Esophagus muscularis mucosa (tissue), 4 donors: ENCODE results near the gene NFAM1. TPM values are rescaled to one million over a fixed set of nuclear protein-coding genes. Genes with fewer than 3 reads are reported as not detected.

Source experiments
- DNase-seq: peaks from one replicate; pipeline ENCODE4 v3.0.0-alpha.2; 2017; ENCODE audit errors: extremely low spot score
- H3K27ac ChIP-seq, 4 donors: fragments of 200-600 bp; sonication (generic); replicated peaks in 1 of 4; 1 replicate in 3 of 4; 2 replicates in 1 of 4; pipeline ENCODE4 v1.5.1; 2016 to 2019; ENCODE audit warnings: mild to moderate bottlenecking in 1 of 4
- H3K27me3 ChIP-seq, 4 donors: fragments of 200-600 bp; sonication (generic); one replicate each; pipeline versions ENCODE4 v1.5.1 to v1.6.0; 2016 to 2019
- H3K36me3 ChIP-seq, 4 donors: fragments of 200-600 bp; sonication (generic); one replicate each; pipeline ENCODE4 v1.5.1; 2016 to 2019
- H3K4me1 ChIP-seq, 4 donors: fragments of 200-600 bp; sonication (generic); one replicate each; pipeline ENCODE4 v1.5.1; 2016 to 2019
- H3K4me3 ChIP-seq, 4 donors: fragments of 200-600 bp; sonication (generic); 1 replicate in 2 of 4; 2 replicates in 2 of 4; pipeline ENCODE4 v1.5.1; 2016 to 2019; ENCODE audit warnings: mild to moderate bottlenecking in 4 of 4, moderate library complexity in 1 of 4
- H3K9me3 ChIP-seq, 4 donors: fragments of 200-600 bp; sonication (generic); 1 replicate in 3 of 4; 2 replicates in 1 of 4; pipeline ENCODE4 v1.5.1; 2016 to 2019
- EP300 ChIP-seq: sonication (generic); formaldehyde crosslinking; IDR thresholded peaks from one replicate; pipeline ENCODE4 v1.6.1; 2017; ENCODE audit warnings: antibody characterized with exemption
- POLR2A ChIP-seq: fragments of 450-650 bp; IDR thresholded peaks from one replicate; pipeline ENCODE4 v1.6.1; 2017; ENCODE audit warnings: antibody characterized with exemption, moderate library complexity, mild to moderate bottlenecking, low read depth
- POLR2AphosphoS5 ChIP-seq, 2 donors: sonication (generic); formaldehyde crosslinking; IDR thresholded peaks; one replicate each; pipeline ENCODE4 v1.6.1; 2017; ENCODE audit warnings: antibody characterized with exemption in 2 of 2
- WGBS: methylation state at CpG from one replicate; pipeline ENCODE4 v1.1.5; 2018; 5-methylcytosine and 5-hydroxymethylcytosine counted together
- intact Hi-C: fragments of 100-400 bp; cut with DNase I; formaldehyde crosslinking; loops from one replicate; pipeline ENCODE4 v1.15.1; 2023
- total RNA-seq, 4 donors: library from RNA; depleted of rRNA; stranded (reverse); fragments of >200 nt; gene quantifications; one replicate each; pipeline versions ENCODE4 v1.1.0 to v1.2.1, GENCODE V29; 2016
- TF ChIP-seq, protein P1 (sequence below), 3 experiments: fragments of 200-600 bp in 2 of 3; fragments of 450-650 bp in 1 of 3; sonication (generic) in 2 of 3; IDR thresholded peaks; one replicate each; pipeline ENCODE4 v1.5.1; 2017 to 2019; ENCODE audit warnings: antibody characterized with exemption in 3 of 3, mild to moderate bottlenecking in 2 of 3, moderate library complexity in 1 of 3

Gene NFAM1
- total RNA-seq, 4 donors from 2014 or later, result 2.1 to 5.1 (median 2.9) TPM

DNA sequence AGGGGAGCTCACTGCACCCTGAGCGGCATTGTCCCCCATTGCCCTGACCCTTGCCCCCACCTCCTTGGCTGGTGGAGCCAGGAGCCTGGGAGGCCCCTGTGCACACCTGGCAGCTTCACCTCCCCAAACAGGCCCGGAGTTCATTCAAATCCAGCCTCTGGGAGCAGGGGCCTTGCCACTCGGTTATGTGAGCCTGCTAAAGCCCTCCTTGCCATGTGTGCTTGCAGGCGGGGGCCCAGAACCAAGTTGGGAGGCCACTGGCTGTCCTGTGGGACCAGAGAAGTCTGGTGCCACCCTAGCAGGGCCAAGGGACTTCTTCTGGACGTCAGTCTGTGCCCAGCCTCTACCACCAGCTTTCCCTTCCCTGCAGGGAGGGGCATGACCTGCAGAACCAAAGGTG, 48.9 kb downstream of the NFAM1 start:
- intact Hi-C loops, result no loop called here
- Histone ChIP-seq H3K4me1 (no peaks in the 10 kb centered on the region), H3K9me3 (no peaks in the 10 kb centered on the region), H3K36me3 (no peaks in the 10 kb centered on the region), H3K27me3 (no peaks in the 10 kb centered on the region), H3K4me3 (no peak overlapping the region), H3K27ac (no peak overlapping the region)
- no peak for DNase-seq
- TF ChIP-seq, protein P1, sequence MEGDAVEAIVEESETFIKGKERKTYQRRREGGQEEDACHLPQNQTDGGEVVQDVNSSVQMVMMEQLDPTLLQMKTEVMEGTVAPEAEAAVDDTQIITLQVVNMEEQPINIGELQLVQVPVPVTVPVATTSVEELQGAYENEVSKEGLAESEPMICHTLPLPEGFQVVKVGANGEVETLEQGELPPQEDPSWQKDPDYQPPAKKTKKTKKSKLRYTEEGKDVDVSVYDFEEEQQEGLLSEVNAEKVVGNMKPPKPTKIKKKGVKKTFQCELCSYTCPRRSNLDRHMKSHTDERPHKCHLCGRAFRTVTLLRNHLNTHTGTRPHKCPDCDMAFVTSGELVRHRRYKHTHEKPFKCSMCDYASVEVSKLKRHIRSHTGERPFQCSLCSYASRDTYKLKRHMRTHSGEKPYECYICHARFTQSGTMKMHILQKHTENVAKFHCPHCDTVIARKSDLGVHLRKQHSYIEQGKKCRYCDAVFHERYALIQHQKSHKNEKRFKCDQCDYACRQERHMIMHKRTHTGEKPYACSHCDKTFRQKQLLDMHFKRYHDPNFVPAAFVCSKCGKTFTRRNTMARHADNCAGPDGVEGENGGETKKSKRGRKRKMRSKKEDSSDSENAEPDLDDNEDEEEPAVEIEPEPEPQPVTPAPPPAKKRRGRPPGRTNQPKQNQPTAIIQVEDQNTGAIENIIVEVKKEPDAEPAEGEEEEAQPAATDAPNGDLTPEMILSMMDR (IDR thresholded peaks at IDR 0.05), result no peak
- TF ChIP-seq POLR2AphosphoS5 (IDR thresholded peaks at IDR 0.05) (no peak), POLR2A (no peak), EP300 (no peak)
- 100% methylated on average over 3 of the region's 5 CpGs for WGBS

DNA sequence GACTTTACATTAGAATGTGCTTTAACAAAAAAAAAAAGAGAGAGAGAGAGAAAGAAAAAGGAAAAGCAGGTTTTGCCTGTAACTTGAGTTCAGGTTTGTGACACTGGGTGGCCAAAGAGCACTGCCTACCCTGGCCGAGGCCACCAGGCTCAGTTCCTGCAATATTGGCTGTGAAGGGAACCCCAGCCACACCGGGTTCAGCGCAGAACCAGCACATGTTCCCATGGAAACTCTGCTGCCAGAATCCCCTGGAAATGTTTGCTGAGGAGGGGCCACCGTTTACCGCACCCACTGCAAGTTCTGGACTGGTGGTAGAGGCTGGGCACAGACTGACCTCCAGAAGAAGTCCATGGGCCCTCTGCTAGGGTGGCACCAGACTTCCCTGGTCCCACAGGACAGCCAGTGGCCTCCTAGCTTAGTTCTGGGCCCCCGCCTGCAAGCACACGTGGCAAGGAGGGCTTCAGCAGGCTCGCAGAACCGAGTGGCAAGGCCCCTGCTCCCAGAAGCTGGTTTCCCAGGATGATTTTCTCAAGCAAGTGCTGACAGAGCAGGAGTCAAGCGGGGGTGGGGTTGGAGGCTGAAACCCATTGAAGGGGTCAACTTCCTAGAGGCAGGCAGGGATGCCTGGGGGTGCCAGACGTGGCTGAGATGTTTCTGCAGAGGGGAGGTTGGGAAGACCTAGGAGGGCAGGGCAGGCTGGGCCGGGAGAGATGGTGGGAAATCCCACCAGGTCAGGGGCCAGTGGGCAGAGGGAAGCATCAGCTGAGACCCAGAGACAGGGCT, 51.2 kb downstream of the NFAM1 start:
- Histone ChIP-seq H3K27me3 (no peaks in the 10 kb centered on the region), H3K36me3 (no peaks in the 10 kb centered on the region), H3K27ac (no peak overlapping the region), H3K9me3 (no peaks in the 10 kb centered on the region), H3K4me1 (peaks cover 0 to 8% (median 6%) of the 10 kb centered on the region in 4 donors), H3K4me3 (no peak overlapping the region)
- intact Hi-C loops, result no loop called here
- 86% methylated on average over 8 of the region's 12 CpGs for WGBS
- TF ChIP-seq POLR2A (no peak), POLR2AphosphoS5 (IDR thresholded peaks at IDR 0.05) (no peak), EP300 (no peak)
- TF ChIP-seq, protein P1 (IDR thresholded peaks at IDR 0.05), result no peak
- DNase-seq, result no peak

DNA sequence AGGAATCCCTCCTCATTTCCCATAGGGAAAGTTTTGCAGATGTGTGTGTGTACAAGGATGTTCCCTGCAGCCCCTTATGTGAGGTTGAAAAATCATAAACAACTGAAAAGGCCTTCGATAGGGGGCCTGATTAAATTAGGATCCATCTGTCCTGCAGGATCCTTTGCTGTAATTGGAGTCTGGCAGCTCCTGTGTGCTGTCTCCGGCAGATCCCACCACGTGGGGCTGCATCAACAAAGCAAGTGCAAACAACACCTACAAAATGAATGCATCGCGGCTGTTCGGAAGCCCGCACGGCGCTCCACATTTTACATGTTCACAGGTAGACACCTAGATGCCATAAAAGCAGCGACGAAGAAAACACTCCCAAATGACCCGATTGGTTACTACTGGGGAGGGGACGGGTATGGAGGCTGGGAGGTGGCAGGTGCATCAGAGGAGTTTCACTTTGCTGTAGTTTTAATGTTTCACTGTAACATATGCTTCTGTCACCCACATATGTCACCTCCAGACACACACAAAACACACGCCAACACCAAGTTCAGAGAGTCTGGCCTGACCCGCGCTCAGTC, 52.2 kb downstream of the NFAM1 start:
- Histone ChIP-seq H3K27ac (no peak overlapping the region), H3K4me1 (peaks cover 0 to 13% (median 6%) of the 10 kb centered on the region in 4 donors), H3K9me3 (no peaks in the 10 kb centered on the region), H3K4me3 (no peak overlapping the region), H3K36me3 (no peaks in the 10 kb centered on the region), H3K27me3 (no peaks in the 10 kb centered on the region)
- TF ChIP-seq, protein P1 (IDR thresholded peaks at IDR 0.05), result no peak
- TF ChIP-seq POLR2AphosphoS5 (IDR thresholded peaks at IDR 0.05) (no peak), EP300 (no peak), POLR2A (no peak)
- intact Hi-C loops, result no loop called here
- 92% methylated on average over 13 of the region's 16 CpGs for WGBS
- no peak for DNase-seq

DNA sequence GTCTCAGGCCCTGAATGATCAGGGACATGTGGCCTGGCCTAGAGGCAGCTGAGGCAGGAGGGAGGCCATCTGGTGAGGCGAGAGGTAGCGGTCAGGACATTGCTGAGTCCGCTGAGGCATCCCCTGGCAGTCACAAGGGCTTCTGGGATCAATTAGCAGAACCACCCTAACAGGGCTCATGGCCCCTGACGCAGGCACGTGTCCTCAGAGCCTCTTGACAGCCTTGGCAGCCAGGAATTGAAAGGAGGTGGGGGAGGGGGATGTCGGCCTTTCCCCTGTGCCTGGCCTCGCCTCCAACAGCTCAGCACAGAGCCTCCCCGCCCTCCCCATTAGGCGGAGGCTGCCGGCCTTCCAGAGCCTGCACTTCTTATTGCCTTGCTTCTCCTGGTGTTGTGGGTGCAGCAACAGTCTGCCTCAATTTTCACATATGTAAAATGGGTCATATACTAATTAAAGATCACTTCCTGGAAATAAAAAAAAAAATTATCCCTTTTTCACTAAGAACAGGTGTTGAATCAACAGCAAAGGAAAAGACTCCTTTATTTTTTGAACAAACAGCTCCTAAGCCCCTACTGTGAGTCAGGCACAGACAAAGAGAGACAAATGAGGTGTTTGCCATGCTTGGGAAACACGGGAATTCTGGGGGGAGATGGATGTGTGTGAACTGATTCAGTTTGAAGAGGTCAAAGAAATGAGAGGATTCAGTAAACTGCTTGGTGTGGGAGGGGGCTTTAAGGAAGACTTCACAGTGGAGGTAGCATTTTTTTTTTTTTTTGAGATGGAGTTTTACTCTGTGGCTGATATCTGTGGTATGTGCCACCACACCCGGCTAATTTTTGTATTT, 55.3 kb downstream of the NFAM1 start:
- 49% methylated on average over 9 of the region's 12 CpGs for WGBS
- Histone ChIP-seq H3K27me3 (no peaks in the 10 kb centered on the region), H3K9me3 (no peaks in the 10 kb centered on the region), H3K4me1 (peaks cover 0 to 13% (median 6%) of the 10 kb centered on the region in 4 donors), H3K36me3 (no peaks in the 10 kb centered on the region), H3K27ac (peak overlapping the region; percentile 43 to 52 (median 48)), H3K4me3 (no peak overlapping the region)
- intact Hi-C loops, result no loop called here
- TF ChIP-seq POLR2AphosphoS5 (IDR thresholded peaks at IDR 0.05) (peak; percentile 34 to 70), EP300 (no peak)
- no peak for DNase-seq

DNA sequence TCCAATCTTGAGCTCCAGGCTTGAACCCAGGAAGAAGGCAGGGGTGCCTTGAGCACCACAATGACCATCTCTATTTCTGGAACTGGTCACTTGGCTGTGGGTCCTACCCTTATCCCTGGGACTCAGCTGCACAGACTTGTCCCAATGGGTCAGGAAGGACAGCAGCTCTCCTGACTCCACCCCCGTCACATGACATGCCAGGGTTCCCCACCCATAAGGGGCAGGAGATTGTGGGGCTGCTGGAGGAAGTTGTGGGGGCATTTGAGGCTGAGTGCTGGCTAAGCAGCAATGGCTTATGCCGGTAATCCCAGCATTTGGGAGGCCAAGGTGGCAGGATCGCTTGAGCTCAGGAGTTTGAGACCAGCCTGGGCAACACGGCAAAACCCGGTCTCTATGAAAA, 56.2 kb downstream of the NFAM1 start:
- H3K27ac ChIP-seq, result peak overlapping the region in 3 of 4 donors; percentile 43 to 52 (median 45)
- no peaks in the 10 kb centered on the region for H3K27me3 ChIP-seq
- TF ChIP-seq POLR2A (no peak), POLR2AphosphoS5 (IDR thresholded peaks at IDR 0.05) (no peak)
- TF ChIP-seq, protein P1 (IDR thresholded peaks at IDR 0.05), result no peak
- intact Hi-C loops, result no loop called here
- WGBS, result 63% methylated on average over 1 of the region's 5 CpGs
- H3K36me3 ChIP-seq, result no peaks in the 10 kb centered on the region
- no peak for DNase-seq
- peaks cover 0 to 13% (median 6%) of the 10 kb centered on the region in 4 donors for H3K4me1 ChIP-seq
- H3K4me3 ChIP-seq, result no peak overlapping the region
- no peaks in the 10 kb centered on the region for H3K9me3 ChIP-seq
